ENCODE data around the gene PDIK1L. TPM values are rescaled to one million over a fixed set of nuclear protein-coding genes. Genes with fewer than 3 reads are reported as not detected.

The PDIK1L gene
- total RNA-seq, 2 donors from 2014 or later, result 10.5 TPM

- H3K4me1 ChIP-seq (replicated peaks), result no peaks in the 10 kb centered on the region
- 31% methylated on average over 19 of the region's 19 CpGs for WGBS
- no peaks in the 10 kb centered on the region for H3K9me3 ChIP-seq
- TF ChIP-seq POLR2A (IDR thresholded peaks at IDR 0.05) (no peak), CTCF (IDR thresholded peaks at IDR 0.05) (peak; percentile 33 to 85 (median 82)), POLR2AphosphoS5 (IDR thresholded peaks at IDR 0.05) (peak; percentile 51)
- intact Hi-C loops (cut with DNase I), result loop anchor here (1.0 to 5.0 kb wide), 2 partner anchors 40 to 108 kb away; no protein-coding TSS in a partner anchor
- no peak overlapping the region for H3K27ac ChIP-seq
- peak; percentile 85 for DNase-seq (ENCODE audit: low spot score)
- H3K36me3 ChIP-seq, result no peaks in the 10 kb centered on the region
- no peaks in the 10 kb centered on the region for H3K27me3 ChIP-seq (replicated peaks; ENCODE audit: insufficient read depth)
- no peak overlapping the region for H3K4me3 ChIP-seq
These were observed 33.7 kb downstream of the PDIK1L start for GRCh38 chr1:26145041-26145959.

- TF ChIP-seq POLR2AphosphoS5 (IDR thresholded peaks at IDR 0.05) (no peak), POLR2A (IDR thresholded peaks at IDR 0.05) (no peak), CTCF (IDR thresholded peaks at IDR 0.05) (no peak)
- WGBS, result 53% methylated on average over 6 of the region's 6 CpGs
- no peaks in the 10 kb centered on the region for H3K27me3 ChIP-seq (replicated peaks; ENCODE audit: insufficient read depth)
- H3K27ac ChIP-seq, result no peak overlapping the region
- no peaks in the 10 kb centered on the region for H3K4me1 ChIP-seq (replicated peaks)
- no peak overlapping the region for H3K4me3 ChIP-seq
- DNase-seq (ENCODE audit: low spot score), result no peak
- no peaks in the 10 kb centered on the region for H3K36me3 ChIP-seq
- H3K9me3 ChIP-seq, result no peaks in the 10 kb centered on the region
- intact Hi-C loops (cut with DNase I), result loop anchor here (1.0 to 5.0 kb wide), 2 partner anchors 41 to 109 kb away; no protein-coding TSS in a partner anchor
These were observed 34.3 kb downstream of the PDIK1L start for GRCh38 chr1:26145960-26146294.

- Histone ChIP-seq H3K27ac (no peak overlapping the region), H3K4me3 (no peak overlapping the region), H3K9me3 (no peaks in the 10 kb centered on the region), H3K4me1 (replicated peaks) (no peaks in the 10 kb centered on the region), H3K36me3 (no peaks in the 10 kb centered on the region), H3K27me3 (replicated peaks; ENCODE audit: insufficient read depth) (no peaks in the 10 kb centered on the region)
- DNase-seq (ENCODE audit: low spot score), result no peak
- no peak for TF ChIP-seq POLR2AphosphoS5 (IDR thresholded peaks at IDR 0.05)
- no peak for TF ChIP-seq CTCF (IDR thresholded peaks at IDR 0.05)
- no peak for TF ChIP-seq POLR2A (IDR thresholded peaks at IDR 0.05)
- intact Hi-C loops (cut with DNase I), result loop anchor here (5.0 kb wide), 1 partner anchor 112 kb away; no protein-coding TSS in a partner anchor
These were observed 37.3 kb downstream of the PDIK1L start for GRCh38 chr1:26148887-26149286.

GRCh38 chr1:26153966-26154532, 42.4 kb downstream of the PDIK1L start:
- H3K27ac ChIP-seq, result no peak overlapping the region
- TF ChIP-seq POLR2AphosphoS5 (IDR thresholded peaks at IDR 0.05) (no peak), CTCF (IDR thresholded peaks at IDR 0.05) (no peak), POLR2A (IDR thresholded peaks at IDR 0.05) (no peak)
- H3K4me1 ChIP-seq (replicated peaks), result no peaks in the 10 kb centered on the region
- no peaks in the 10 kb centered on the region for H3K36me3 ChIP-seq
- 55% methylated on average over 5 of the region's 5 CpGs for WGBS
- intact Hi-C loops (cut with DNase I), result no loop called here
- H3K27me3 ChIP-seq (replicated peaks; ENCODE audit: insufficient read depth), result peaks cover 4% of the 10 kb centered on the region
- DNase-seq (ENCODE audit: low spot score), result no peak
- H3K9me3 ChIP-seq, result no peaks in the 10 kb centered on the region
- no peak overlapping the region for H3K4me3 ChIP-seq
